AG10803 (cell line): ENCODE data around the gene RHEBL1.
A peak's percentile ranks its signal among the peaks of the same experiment; 100 is the strongest.
"Not testable (repeated sequence)": the region's sequence is repeated elsewhere in the genome, so short reads cannot be mapped to it uniquely, and the experiment has no call there.

Source experiments
- DNase-seq: peaks from one replicate; pipeline ENCODE4 v3.0.0; 2010; ENCODE audit warnings: low read depth
- H3K4me3 ChIP-seq: 2 replicates; pipeline ENCODE4 v1.5.1; 2011; ENCODE audit warnings: mild to moderate bottlenecking, low read length, control low read depth
- TF ChIP-seq, protein P1 (sequence below): conservative IDR thresholded peaks from 2 replicates; pipeline ENCODE4 v1.5.1; 2011; ENCODE audit warnings: mild to moderate bottlenecking, low read length, control low read depth, inconsistent platforms

RHEBL1 gene

DNA sequence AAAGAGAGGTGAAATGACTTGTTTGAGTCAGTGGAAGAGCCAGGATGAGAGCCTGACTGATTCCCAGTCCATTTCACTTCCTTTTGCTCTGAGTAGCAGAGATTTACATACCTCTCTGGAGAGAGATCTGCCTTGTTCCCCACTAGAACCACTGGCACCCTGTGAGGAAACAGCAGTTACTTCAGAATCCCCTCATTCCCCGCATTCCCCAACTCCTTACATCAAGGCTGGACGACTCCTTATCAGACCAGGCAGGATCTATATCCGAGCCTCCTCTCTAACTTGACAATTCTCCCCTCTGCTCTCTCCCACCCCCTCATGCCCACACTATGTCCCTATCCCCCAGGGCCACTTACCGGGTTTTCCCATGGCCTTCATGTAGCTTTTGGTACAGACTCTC, 3.7 kb downstream of the RHEBL1 start:
- TF ChIP-seq, protein P1, sequence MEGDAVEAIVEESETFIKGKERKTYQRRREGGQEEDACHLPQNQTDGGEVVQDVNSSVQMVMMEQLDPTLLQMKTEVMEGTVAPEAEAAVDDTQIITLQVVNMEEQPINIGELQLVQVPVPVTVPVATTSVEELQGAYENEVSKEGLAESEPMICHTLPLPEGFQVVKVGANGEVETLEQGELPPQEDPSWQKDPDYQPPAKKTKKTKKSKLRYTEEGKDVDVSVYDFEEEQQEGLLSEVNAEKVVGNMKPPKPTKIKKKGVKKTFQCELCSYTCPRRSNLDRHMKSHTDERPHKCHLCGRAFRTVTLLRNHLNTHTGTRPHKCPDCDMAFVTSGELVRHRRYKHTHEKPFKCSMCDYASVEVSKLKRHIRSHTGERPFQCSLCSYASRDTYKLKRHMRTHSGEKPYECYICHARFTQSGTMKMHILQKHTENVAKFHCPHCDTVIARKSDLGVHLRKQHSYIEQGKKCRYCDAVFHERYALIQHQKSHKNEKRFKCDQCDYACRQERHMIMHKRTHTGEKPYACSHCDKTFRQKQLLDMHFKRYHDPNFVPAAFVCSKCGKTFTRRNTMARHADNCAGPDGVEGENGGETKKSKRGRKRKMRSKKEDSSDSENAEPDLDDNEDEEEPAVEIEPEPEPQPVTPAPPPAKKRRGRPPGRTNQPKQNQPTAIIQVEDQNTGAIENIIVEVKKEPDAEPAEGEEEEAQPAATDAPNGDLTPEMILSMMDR: no peak
- H3K4me3 ChIP-seq: no peak overlapping the region
- no peak for DNase-seq

DNA sequence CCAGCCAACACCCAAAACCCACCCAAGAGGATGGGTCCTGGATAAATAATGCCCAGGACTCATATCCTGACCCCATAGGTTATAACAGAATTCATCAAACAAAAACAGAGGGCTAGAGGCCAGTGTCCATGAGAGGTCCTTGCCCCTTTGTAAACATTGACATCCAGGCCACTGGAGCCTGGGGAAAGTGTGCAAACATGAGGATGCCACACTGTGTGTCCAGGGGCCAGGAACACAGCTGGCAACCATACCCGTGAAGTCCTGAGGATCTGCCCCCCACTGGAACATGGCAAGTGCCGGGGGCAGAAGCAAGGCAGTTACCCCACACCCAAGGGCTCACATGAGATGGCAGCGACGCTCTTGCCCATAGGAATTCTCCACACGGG, 5.0 kb downstream of the RHEBL1 start:
- TF ChIP-seq, protein P1: no peak
- DNase-seq: no peak
- no peak overlapping the region for H3K4me3 ChIP-seq

DNA sequence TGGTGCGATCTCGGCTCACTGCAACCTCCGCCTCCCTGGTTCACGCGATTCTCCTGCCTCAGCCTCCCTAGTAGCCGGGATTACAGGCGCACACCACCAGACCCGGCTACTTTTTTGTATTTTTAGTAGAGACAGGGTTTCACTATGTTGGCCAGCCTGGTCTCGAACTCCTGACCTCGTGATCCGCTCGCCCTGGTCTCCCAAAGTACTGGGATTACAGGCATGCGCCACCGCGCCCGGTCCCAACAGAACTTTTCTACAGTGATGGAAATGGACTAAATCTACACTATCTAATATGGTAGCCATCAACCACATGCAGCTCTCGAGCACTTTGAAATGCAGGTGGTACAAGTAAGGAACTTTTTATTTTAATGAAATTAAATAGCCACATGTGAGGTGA, 7.9 kb downstream of the RHEBL1 start:
- DNase-seq, H3K4me3 ChIP-seq: not testable (repeated sequence)

DNA sequence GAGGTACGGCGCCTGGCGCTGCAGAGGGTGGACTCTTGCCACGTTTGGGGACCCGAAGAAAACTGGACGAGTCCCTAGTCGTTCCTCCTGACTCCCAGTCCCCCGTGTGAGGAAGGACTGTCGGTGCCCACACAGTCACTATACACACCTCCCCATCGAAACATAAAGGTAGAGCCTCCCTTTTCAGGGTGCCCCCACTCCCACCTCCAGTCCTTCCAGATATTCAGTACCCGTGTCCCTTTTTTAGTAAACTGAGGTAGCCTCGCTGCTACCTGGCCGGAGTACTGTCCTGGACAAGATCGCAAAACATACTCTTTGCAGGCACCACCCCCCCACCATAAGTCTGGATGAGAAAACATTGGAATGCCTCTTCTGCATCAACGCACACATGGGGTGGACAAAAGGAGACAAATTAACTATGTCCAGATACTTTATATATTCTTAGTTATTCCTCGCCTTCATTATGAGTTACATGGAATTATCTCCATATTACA, 8.6 kb downstream of the RHEBL1 start:
- no peak for DNase-seq
- peak overlapping the region; percentile 90 for H3K4me3 ChIP-seq
- TF ChIP-seq, protein P1: no peak

DNA sequence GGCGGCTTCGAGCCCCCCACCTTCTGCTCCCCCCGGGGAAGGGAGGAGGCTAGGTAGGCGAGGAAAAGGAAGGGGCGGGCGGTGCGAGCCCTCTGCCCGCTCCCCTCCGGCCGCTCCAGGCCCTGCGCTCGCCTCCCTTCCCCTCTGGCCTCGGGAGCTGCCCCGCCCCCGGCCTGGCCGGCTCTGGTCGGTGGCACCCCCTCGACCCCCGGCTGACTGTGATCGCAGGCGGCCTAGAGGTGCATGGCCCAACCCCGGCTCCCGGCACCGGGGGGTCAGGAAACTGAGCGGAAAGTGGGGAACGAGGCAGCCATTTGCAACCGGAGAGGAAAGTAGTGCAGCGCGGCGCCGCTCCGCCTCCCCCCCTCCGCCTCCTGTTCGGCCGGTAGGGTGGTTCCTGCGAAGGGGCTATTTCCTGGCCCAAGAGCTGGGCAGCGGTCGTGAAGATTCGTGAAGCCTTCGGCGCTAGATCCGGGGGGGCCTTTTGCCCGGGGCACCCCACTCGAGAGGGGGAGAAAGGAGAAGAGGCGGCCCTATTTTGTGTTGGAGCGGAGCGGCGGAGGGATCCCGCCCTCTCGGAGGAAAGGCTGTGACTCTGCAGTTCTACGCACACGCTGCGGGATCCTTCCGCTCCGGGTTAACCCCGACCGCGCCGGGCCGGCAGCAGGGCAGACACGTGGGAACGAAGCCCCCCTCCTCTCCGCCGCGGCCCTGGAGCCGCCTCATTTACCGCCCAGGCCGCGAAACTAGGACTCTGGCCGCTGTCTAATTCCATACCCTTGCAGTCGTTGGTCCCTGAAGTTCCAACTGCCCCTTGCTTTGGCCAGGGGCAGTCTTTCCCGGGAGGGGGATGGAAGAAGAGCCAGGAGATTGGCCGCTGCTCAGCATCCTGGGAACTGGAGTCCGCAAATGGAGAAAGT, 9.3 kb downstream of the RHEBL1 start, which contains the start of gene KMT2D:
Gene KMT2D (minus strand): TSS at position 558 of the 920 bp plus-strand sequence. CDS start 5,470 bp downstream, outside the sequence.
- TF ChIP-seq, protein P1: no peak; the same call in none of the 2 replicates
- DNase-seq: peak; percentile 97
- H3K4me3 ChIP-seq: peak within 1 kb of the TSS; percentile 90

DNA sequence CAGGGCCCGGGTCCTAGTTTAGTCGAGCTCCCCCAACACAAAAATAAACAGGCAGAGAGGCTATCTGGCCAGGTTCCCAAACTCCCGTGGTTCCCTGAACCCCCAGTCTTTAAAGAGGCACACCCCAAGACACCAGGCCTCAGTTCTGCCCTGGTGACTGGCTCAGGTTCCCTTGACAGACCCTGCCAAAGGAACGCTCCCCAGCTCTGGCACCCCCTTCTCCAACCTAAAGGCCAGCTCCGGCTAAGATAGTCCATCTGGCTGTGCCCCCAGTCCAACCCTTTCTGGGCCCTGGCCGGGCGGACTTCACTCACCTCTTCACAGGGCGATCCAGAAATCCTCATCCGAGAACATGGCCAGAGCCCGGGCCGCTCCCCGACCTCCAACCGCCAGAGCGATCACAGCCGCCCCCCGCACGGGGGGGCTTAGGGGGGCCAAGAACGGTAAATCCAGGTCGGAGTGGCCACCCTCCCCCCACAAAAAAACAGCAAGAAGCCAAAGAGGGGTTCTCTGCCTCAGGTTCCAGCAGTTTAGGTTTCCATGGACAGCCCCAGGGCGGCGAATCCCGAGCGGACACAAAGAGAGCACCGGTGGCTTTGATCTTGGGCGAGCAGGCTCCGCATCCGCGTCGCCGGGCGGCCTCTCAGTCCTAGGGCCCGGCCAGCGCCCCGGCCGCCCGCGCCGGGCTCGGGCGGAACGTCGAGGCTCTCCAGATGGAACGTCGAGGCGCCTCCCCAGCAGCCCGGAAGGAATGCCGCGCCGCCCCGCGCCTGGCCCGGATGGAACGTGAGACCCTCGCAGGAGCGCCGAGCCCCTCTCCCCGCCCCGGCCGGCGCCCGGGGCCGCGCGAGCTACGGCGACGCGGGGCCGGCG, 10.2 kb downstream of the RHEBL1 start:
- TF ChIP-seq, protein P1: no peak
- DNase-seq: peak; percentile 15
- peak overlapping the region; percentile 90 for H3K4me3 ChIP-seq

DNA sequence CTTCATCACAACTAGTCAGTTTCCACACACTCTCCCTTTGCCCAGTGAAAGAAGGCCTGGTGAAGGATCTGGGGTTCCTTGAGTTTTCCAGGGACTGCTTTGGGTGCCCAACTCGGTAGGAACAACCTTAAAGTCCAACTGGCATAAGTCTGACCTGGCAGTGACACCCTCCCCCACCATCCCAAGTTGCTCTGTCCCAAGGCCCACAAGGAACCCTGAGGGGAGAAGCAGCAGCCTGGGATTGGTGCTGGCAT, 10.8 kb downstream of the RHEBL1 start:
- no peak for DNase-seq
- TF ChIP-seq, protein P1: no peak
- peak overlapping the region; percentile 90 for H3K4me3 ChIP-seq
